ENCODE data around the gene EIF6. TPM values are rescaled to one million over a fixed set of nuclear protein-coding genes. Genes with fewer than 3 reads are reported as not detected.

The EIF6 gene
- total and polyA plus RNA-seq, 2 of the 8 experiments (the other 6 are each of a cell fraction or from before 2014, with no cell fraction given): 184 to 319 TPM

DNA sequence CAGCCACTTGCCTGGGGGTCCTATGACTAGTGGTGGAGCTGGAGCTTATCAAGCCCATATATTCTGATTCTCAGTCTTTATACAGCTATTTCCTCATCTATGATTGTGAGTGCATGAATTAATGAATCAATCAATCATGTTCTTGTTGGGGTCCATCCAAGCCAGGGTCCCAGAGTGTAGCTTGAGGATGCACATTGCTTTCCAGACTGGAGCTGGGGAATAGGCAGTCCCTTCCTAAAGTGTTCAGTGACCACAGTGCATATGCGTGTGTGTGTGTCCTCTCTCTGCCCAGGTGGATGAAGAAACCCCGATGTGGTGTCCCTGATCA lies 33.0 kb downstream of the EIF6 start:
- CTCF ChIA-PET (ENCODE audit: partially characterized antibody): interaction anchor here (0.6 to 1.5 kb wide), 5 partner anchors 12 to 43 kb away, joined by 3 read pairs; no protein-coding TSS in a partner anchor
- POLR2A ChIA-PET (ENCODE audit: partially characterized antibody): interaction anchor here (1.0 to 7.5 kb wide), 4 partner anchors 9 to 26 kb away, joined by 3 to 52 read pairs (median 10); partner anchors contain the start of gene MMP24OS
- no peak overlapping the region for H3K4me3 ChIP-seq (ENCODE audit: extremely low read depth in 1 of 4, insufficient read depth in 2 of 4, low read depth in 3 of 4, low read length in 4 of 4)
- TF ChIP-seq BACH1 (IDR thresholded peaks at IDR 0.05; ENCODE audit: low read length) (no peak), CHD2 (IDR thresholded peaks at IDR 0.05; ENCODE audit: low read length) (no peak), RFX5 (IDR thresholded peaks at IDR 0.05; ENCODE audit: borderline replicate concordance, low read depth, low read length) (no peak), ASH2L (IDR thresholded peaks at IDR 0.05; ENCODE audit: low read length) (no peak), CEBPB (IDR thresholded peaks at IDR 0.05; ENCODE audit: low read depth, low read length) (no peak), TAF1 (IDR thresholded peaks at IDR 0.05; ENCODE audit: low read depth, low read length) (no peak), TAF7 (optimal IDR thresholded peaks at IDR 0.05; ENCODE audit: borderline replicate concordance, low read depth, low read length) (no peak), TBP (IDR thresholded peaks at IDR 0.05; ENCODE audit: low read depth, low read length) (no peak), TEAD4 (IDR thresholded peaks at IDR 0.05; ENCODE audit: low read depth, low read length) (no peak), RBBP5 (IDR thresholded peaks at IDR 0.05; ENCODE audit: borderline replicate concordance, low read depth, low read length) (no peak), CHD1 (IDR thresholded peaks at IDR 0.05; ENCODE audit: low read depth, low read length) (no peak), RAD21 (IDR thresholded peaks at IDR 0.05 in 1 of 2, conservative IDR thresholded peaks at IDR 0.05 in 1 of 2; ENCODE audit: low read depth in 2 of 2, low read length in 2 of 2) (no peak), BRCA1 (IDR thresholded peaks at IDR 0.05; ENCODE audit: low read depth, low read length) (no peak)
- TF ChIP-seq, protein P1, sequence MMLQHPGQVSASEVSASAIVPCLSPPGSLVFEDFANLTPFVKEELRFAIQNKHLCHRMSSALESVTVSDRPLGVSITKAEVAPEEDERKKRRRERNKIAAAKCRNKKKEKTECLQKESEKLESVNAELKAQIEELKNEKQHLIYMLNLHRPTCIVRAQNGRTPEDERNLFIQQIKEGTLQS (IDR thresholded peaks at IDR 0.05; ENCODE audit: insufficient read depth, low read depth, low read length): no peak

More for the DNA sequence above, 33.0 kb downstream of the EIF6 start:
- no peaks in the 10 kb centered on the region for H3K23me2 ChIP-seq (ENCODE audit: low read depth, low read length)
- H2BK15ac ChIP-seq (ENCODE audit: low read length): peak overlapping the region; percentile 75; the same call in 1 of the 2 replicates
- no peak overlapping the region for H3K14ac ChIP-seq (ENCODE audit: insufficient read length)
- no peak overlapping the region for H2BK120ac ChIP-seq (replicated peaks; ENCODE audit: low read depth, low read length)
- H3K27ac ChIP-seq (ENCODE audit: low read depth, low read length): no peak overlapping the region
- no peak overlapping the region for H2AK5ac ChIP-seq (ENCODE audit: low read depth, low read length)
- no peak overlapping the region for H3K4ac ChIP-seq (replicated peaks; ENCODE audit: insufficient read length, low read depth, low read length)
- H3K56ac ChIP-seq (replicated peaks; ENCODE audit: insufficient read length, low read depth, low read length): no peak overlapping the region
- peak overlapping the region; percentile 66; the same call in 1 of the 2 replicates for H2BK20ac ChIP-seq (ENCODE audit: low read length)
- no peak overlapping the region for H3K4me2 ChIP-seq (ENCODE audit: insufficient read depth in 1 of 2, low read depth in 2 of 2, low read length in 2 of 2)
- H3K36me3 ChIP-seq (ENCODE audit: control insufficient read depth in 2 of 4, insufficient read depth in 4 of 4, low read length in 3 of 4): peaks cover 0 to 27% (median 0%) of the 10 kb centered on the region in 4 experiments; a peak in 3 of 8 replicates
- WGBS, 2 experiments (ENCODE audit: extremely low coverage in 1 of 2, insufficient coverage in 1 of 2, insufficient read length in 1 of 2, insufficient replicate concordance in 2 of 2, low coverage in 1 of 2, low lambda C conversion rate in 2 of 2, missing lambda C conversion rate in 1 of 2): 91% methylated on average over 2 of the region's 2 CpGs; no CpG with 5 or more reads in 1 of the 2 experiments
- no peaks in the 10 kb centered on the region for H3K27me3 ChIP-seq (replicated peaks in 1 of 4; ENCODE audit: control insufficient read depth in 3 of 4, extremely low read depth in 1 of 4, insufficient read depth in 3 of 4, low read length in 3 of 4)
- H3K18ac ChIP-seq (ENCODE audit: extremely low read depth, low read length): no peak overlapping the region
- no peak overlapping the region for H3K23ac ChIP-seq (ENCODE audit: insufficient read length)
- no peak for FAIRE-seq
- H4K8ac ChIP-seq (ENCODE audit: extremely low read depth, insufficient read depth, low read length): no peak overlapping the region
- 0 out of 7 replicates have a peak, but pooled peaks cover 0 to 2% (median 0%) of the 10 kb centered on the region in 4 experiments for H3K4me1 ChIP-seq (replicated peaks in 1 of 4; ENCODE audit: control insufficient read depth in 3 of 4, insufficient read depth in 4 of 4, low read length in 3 of 4)
- 0 out of 2 replicates have a peak overlapping the region, but pooled peaks have one; percentile 60 for H2BK12ac ChIP-seq (ENCODE audit: low read depth, low read length)
- no peaks in the 10 kb centered on the region for H3K9me3 ChIP-seq (ENCODE audit: insufficient read depth in 2 of 2, low read depth in 1 of 2, low read length in 1 of 2)
- H4K20me1 ChIP-seq (replicated peaks in 1 of 2; ENCODE audit: control insufficient read depth in 1 of 2, insufficient read depth in 2 of 2, low read length in 2 of 2): no peaks in the 10 kb centered on the region
- H4K5ac ChIP-seq (ENCODE audit: insufficient read length, low read depth, low read length): no peak overlapping the region
- no peak overlapping the region for H4K91ac ChIP-seq (replicated peaks; ENCODE audit: insufficient read length, low read length)
- H2AFZ ChIP-seq (ENCODE audit: low read length): no peak overlapping the region
- no peaks in the 10 kb centered on the region for H3K79me2 ChIP-seq (ENCODE audit: control insufficient read depth in 1 of 2, insufficient read depth in 2 of 2, low read length in 2 of 2)
- no peak for DNase-seq (ENCODE audit: low read depth in 1 of 2, low spot score in 2 of 2)
- H2BK5ac ChIP-seq (ENCODE audit: low read depth, low read length): no peak overlapping the region
- H3K9ac ChIP-seq (replicated peaks in 1 of 4; ENCODE audit: extremely low read depth in 1 of 4, low read depth in 3 of 4, low read length in 3 of 4): no peak overlapping the region
- no peaks in the 10 kb centered on the region for H3K79me1 ChIP-seq (ENCODE audit: low read depth, low read length)

All from H1 (cell line).